Gastrocnemius medialis (tissue), 4 donors: Measurements from ENCODE around the gene PROSER3.

Source experiments
- POLR2A ChIP-seq, 2 donors: fragments of 450-650 bp; IDR thresholded peaks; one replicate each; pipeline ENCODE4 v1.6.1; 2017; ENCODE audit warnings: antibody characterized with exemption in 2 of 2, mild to moderate bottlenecking in 2 of 2, moderate library complexity in 2 of 2
- TF ChIP-seq, protein P1 (sequence below), 5 experiments: fragments of 450-650 bp in 3 of 5; fragments of 200-600 bp in 2 of 5; sonication (generic) in 2 of 5; IDR thresholded peaks in 4 of 5; conservative IDR thresholded peaks in 1 of 5; 1 replicate in 4 of 5; 2 replicates in 1 of 5; pipeline ENCODE4 v1.5.1; 2016 to 2019; ENCODE audit warnings: antibody characterized with exemption in 5 of 5, mild to moderate bottlenecking in 3 of 5, moderate library complexity in 3 of 5

DNA sequence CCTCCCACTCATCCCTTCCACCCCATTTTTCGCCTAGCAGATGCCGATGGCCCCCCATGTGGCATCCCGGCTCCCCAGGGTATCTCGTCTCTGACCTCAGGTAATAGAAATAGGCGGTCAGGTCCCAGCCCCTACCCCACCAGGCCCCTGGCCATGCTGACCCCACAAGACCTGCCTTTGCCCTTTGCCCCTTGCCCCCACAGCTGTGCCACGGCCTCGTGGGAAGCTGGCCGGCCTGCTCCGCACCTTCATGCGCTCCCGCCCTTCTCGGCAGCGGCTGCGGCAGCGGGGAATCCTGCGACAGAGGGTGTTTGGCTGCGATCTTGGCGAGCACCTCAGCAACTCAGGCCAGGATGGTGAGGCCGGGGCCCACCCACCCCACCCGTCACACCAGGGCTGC, 22.7 kb downstream of the PROSER3 start:
- TF ChIP-seq, protein P1, sequence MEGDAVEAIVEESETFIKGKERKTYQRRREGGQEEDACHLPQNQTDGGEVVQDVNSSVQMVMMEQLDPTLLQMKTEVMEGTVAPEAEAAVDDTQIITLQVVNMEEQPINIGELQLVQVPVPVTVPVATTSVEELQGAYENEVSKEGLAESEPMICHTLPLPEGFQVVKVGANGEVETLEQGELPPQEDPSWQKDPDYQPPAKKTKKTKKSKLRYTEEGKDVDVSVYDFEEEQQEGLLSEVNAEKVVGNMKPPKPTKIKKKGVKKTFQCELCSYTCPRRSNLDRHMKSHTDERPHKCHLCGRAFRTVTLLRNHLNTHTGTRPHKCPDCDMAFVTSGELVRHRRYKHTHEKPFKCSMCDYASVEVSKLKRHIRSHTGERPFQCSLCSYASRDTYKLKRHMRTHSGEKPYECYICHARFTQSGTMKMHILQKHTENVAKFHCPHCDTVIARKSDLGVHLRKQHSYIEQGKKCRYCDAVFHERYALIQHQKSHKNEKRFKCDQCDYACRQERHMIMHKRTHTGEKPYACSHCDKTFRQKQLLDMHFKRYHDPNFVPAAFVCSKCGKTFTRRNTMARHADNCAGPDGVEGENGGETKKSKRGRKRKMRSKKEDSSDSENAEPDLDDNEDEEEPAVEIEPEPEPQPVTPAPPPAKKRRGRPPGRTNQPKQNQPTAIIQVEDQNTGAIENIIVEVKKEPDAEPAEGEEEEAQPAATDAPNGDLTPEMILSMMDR (IDR thresholded peaks at IDR 0.05 in 4 of 5, conservative IDR thresholded peaks at IDR 0.05 in 1 of 5): no peak
- TF ChIP-seq POLR2A (IDR thresholded peaks at IDR 0.05): no peak
